ENCODE data around the gene CD81. TPM values are rescaled to one million over a fixed set of nuclear protein-coding genes. Genes with fewer than 3 reads are reported as not detected.

Gene CD81
- polyA plus RNA-seq, 1 donor, result 488 TPM

- no peak for DNase-seq
Observed at GRCh38 chr11:2391181-2391975, 14.3 kb downstream of the CD81 start.

- no peak for DNase-seq
Observed at GRCh38 chr11:2392241-2392959, 15.3 kb downstream of the CD81 start.

GRCh38 chr11:2393111-2393868 lies 16.2 kb downstream of the CD81 start:
- DNase-seq, result no peak

- no peak for DNase-seq
Observed at GRCh38 chr11:2393941-2394817, 17.1 kb downstream of the CD81 start.

DNA sequence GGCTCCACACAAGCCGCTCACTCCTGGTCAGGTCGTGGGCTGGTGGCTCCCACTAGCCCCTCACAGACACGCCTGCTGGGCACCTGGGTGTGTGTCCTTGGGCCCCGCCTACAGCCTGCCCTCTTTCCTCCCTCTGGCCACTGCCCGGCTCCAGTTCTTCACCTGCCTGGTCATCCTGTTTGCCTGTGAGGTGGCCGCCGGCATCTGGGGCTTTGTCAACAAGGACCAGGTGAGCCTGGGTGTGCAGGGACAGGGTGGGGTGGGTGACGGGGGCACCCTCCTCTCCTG lies 17.7 kb downstream of the CD81 start:
- no peak for DNase-seq

- DNase-seq, result no peak
Observed at GRCh38 chr11:2395211-2395730, 18.2 kb downstream of the CD81 start.

DNA sequence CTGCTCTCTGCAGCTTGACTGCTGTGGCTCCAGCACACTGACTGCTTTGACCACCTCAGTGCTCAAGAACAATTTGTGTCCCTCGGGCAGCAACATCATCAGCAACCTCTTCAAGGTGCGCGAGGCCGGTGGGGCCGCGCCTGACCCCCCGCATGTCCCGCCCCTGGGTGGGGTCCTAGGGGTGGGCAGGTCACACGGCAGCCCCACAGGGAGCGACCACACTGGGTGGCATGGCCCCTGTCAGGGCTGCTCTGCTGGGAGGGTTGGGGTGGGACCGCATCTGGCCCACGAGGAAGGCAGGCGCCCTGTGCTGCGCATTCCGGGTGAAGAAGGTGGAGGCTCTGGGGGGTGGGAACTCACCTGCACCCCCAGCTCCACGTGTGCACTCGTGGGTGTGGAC lies 18.7 kb downstream of the CD81 start:
- no peak for DNase-seq

GRCh38 chr11:2396471-2396870 lies 19.4 kb downstream of the CD81 start:
- DNase-seq, result no peak

GRCh38 chr11:2397005-2397404 lies 19.9 kb downstream of the CD81 start:
- no peak for DNase-seq

DNA sequence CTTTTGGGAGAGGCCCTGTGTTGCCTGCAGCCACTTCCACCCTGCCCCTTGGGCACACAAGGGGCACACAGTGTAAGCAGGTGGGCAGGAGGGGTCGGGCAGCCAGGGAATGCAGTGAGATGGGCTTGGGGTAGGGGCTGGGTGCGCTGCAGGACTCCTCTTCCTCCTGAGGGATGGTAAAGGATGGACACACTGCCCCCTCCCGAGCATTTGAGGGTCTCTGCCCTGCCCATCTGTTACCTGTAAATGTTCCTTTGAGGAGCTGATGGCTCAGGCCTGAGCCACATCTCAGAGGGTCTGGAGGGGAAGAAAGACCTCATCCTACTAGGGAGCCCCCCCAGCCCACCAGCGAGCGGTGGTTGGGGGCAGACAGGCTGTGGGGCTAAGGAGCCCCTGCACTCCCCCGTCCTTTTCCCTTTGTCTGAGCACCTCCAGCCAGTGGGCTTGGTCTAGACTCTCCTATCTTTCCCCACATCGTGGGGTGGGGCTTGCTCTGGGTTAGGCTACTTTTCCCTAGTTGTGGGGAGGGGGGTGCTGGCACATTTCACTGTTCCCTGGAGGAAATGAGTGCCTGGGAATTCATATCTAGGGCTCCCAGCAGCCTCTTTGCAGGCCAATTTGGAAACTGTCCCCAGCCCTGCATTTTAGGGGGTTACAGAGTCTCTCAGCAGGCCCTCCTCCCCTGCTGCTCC lies 21.7 kb downstream of the CD81 start:
- DNase-seq, result no peak

- DNase-seq, result no peak
Observed at GRCh38 chr11:2399488-2400068, 22.5 kb downstream of the CD81 start.

DNA sequence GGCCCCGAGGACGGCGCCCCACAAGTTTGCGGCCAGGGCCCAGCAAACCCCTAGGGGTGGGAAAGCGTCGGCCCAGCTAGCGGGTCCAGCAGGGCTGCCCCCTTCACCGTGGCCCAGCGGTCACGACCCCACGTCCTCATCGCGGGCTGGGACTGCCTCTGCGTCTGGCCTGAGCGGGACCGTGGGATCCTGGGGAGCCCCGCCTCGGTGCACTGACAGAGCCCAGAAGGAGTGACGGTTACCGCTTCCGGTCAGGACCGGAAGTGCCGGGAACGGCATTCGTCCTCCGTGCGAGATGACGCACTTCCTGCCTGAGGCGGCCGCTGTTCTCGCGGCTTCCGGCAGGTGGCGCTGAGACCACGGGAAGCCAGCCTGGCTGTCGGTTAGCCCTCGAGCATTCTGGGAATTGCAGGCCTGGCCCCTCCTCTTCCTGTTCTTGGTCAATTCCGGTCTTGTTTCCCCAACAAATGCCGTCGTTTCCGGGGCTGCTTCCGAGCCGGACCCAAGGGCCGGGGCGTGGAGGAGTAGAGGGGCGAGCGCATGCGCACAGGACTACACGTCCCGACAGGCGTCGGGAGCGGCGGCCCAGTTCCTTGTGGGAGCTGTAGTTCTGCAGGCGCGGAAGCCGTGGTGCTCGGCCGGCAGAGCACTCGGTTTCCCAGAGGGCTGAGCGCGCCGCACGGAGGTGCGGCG lies 23.1 kb downstream of the CD81 start, which contains the start of gene TSSC4:
TSSC4 (plus strand) TSS at position 682 of the 693 bp plus-strand sequence. CDS start 1,884 bp downstream, outside the sequence.
- DNase-seq, result peak; percentile 100

GRCh38 chr11:2400762-2401435 lies 23.8 kb downstream of the CD81 start:
- no peak for DNase-seq

GRCh38 chr11:2401436-2401984 lies 24.4 kb downstream of the CD81 start:
- DNase-seq, result no peak

DNA sequence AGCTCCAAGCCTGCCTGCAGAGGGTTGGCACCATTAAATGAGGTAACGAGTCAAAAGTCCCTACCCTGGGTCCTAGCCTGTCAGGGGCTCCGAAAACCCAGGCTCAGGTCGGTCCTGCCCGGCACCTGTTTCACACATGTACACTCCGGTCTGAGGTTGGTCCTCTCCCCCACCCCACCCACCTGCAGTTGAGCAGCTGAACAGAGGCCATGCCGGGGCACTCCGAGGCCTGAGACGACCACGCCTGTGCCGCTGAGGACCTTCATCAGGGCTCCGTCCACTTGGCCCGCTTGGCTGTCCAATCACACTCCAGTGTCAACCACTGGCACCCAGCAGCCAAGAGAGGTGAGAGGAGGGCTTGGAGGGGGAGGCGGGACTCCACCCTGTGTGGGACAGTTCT lies 25.0 kb downstream of the CD81 start:
- no peak for DNase-seq

DNA sequence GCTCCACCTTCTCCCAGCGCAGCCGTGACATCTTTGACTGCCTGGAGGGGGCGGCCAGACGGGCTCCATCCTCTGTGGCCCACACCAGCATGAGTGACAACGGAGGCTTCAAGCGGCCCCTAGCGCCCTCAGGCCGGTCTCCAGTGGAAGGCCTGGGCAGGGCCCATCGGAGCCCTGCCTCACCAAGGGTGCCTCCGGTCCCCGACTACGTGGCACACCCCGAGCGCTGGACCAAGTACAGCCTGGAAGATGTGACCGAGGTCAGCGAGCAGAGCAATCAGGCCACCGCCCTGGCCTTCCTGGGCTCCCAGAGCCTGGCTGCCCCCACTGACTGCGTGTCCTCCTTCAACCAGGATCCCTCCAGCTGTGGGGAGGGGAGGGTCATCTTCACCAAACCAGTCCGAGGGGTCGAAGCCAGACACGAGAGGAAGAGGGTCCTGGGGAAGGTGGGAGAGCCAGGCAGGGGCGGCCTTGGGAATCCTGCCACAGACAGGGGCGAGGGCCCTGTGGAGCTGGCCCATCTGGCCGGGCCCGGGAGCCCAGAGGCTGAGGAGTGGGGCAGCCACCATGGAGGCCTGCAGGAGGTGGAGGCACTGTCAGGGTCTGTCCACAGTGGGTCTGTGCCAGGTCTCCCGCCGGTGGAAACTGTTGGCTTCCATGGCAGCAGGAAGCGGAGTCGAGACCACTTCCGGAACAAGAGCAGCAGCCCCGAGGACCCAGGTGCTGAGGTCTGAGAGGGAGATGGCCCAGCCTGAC lies 26.0 kb downstream of the CD81 start:
- no peak for DNase-seq

GRCh38 chr11:2404735-2405196 lies 27.7 kb downstream of the CD81 start:
- no peak for DNase-seq

- no peak for DNase-seq
Observed at GRCh38 chr11:2406451-2406850, 29.3 kb downstream of the CD81 start.
